ENCODE measurements around the gene TOMM70. TPM values are rescaled to one million over a fixed set of nuclear protein-coding genes. Genes with fewer than 3 reads are reported as not detected.

Gene TOMM70
- total and polyA plus RNA-seq, 7 donors: 51.1 to 97.2 (median 76.7) TPM

- no peak for ATAC-seq
- TF ChIP-seq CTCF (IDR thresholded peaks at IDR 0.05): no peak
- intact Hi-C loops (cut with DNase I): no loop called here
- H3K4me3 ChIP-seq: no peak overlapping the region
- WGBS, 3 donors: 93 to 98% (median 93%) methylated on average over 3 of the region's 3 CpGs
- H3K27ac ChIP-seq: no peak overlapping the region
- H3K36me3 ChIP-seq (ENCODE audit: insufficient read depth in 1 of 2, low read depth in 1 of 2): no peaks in the 10 kb centered on the region
- no peak for DNase-seq
- H3K9me3 ChIP-seq: peaks cover 4% of the 10 kb centered on the region
- no peaks in the 10 kb centered on the region for H3K27me3 ChIP-seq (ENCODE audit: insufficient read depth in 3 of 3, low read length in 2 of 3)
- peaks cover 3% of the 10 kb centered on the region for H3K4me1 ChIP-seq
These were observed 40.0 kb upstream of the TOMM70 start for GRCh38 chr3:100440895-100441294.

DNA sequence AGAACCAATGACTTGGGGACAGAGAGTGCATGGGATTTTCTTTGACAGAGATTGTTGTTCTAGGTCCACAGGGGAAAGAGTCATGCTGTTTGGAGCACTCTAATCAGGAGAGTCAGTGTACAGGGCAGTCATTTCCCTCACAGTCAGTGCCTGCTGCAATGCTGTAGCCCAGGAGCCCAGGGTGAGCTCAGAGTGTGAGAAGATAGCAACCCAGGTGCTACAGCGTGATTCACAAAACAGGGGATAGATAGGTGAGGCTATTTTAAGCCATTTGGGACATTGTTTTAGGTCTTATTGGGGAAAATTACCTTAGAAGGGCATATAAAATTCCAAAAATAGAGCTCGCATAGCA is 37.7 kb upstream of the TOMM70 start:
- no peak for ATAC-seq

DNA sequence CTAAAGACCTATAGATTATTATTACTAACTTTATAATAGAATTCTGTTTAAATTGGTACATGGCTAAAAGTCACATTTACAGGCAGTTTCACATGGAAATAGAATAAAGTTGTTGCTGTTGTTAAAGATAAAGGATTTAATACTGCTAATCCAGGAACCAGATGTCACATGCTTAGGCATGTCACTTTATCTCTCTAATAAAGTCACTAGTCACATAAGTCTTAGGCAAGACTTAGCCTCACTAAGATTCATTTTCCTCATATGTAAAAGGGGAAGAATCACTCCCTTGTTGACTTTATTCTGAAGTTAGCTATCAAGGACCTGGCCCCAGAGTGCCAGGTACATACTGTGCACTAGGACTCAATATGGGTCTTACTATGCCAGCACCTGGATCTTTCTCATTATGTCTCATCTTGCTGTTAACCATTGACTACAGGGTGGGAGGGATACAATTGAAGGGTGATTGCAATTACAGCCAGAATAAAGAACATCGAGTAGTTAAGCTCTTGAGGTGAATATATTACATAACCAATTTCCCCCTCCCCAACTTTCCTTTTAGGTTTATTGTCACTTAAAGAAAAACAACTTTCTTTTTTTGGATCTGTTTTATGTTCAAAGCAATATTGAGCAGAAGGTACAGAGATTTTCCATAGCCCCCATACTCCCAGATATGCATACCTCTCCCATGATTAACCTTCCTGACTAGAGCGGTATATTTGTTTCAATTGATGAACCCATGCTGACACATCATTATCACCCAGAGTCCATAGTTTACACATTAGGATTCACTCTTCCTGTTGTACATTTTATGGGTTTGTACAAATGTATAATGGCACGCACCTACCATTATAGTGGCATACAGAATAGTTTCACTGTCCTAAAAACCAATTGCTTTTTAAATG is 37.1 kb upstream of the TOMM70 start:
- no peaks in the 10 kb centered on the region for H3K27me3 ChIP-seq (ENCODE audit: insufficient read depth in 3 of 3, low read length in 2 of 3)
- no peak for TF ChIP-seq CTCF (IDR thresholded peaks at IDR 0.05)
- H3K27ac ChIP-seq: no peak overlapping the region
- H3K9me3 ChIP-seq: peaks cover 4% of the 10 kb centered on the region
- no peak overlapping the region for H3K4me3 ChIP-seq
- WGBS, 3 donors: 93 to 97% (median 95%) methylated on average over 3 of the region's 3 CpGs
- H3K36me3 ChIP-seq (ENCODE audit: insufficient read depth in 1 of 2, low read depth in 1 of 2): no peaks in the 10 kb centered on the region
- DNase-seq: no peak
- intact Hi-C loops (cut with DNase I): no loop called here
- H3K4me1 ChIP-seq: peaks cover 3% of the 10 kb centered on the region
- peak in 1 of 4 donors; percentile 53 for ATAC-seq

More for the DNA sequence above, 37.7 kb upstream of the TOMM70 start:
- H3K36me3 ChIP-seq (ENCODE audit: insufficient read depth in 1 of 2, low read depth in 1 of 2): no peaks in the 10 kb centered on the region
- H3K9me3 ChIP-seq: peaks cover 4% of the 10 kb centered on the region
- peaks cover 3% of the 10 kb centered on the region for H3K4me1 ChIP-seq
- H3K27ac ChIP-seq: no peak overlapping the region
- DNase-seq: no peak
- H3K4me3 ChIP-seq: no peak overlapping the region
- no peak for TF ChIP-seq CTCF (IDR thresholded peaks at IDR 0.05)
- intact Hi-C loops (cut with DNase I): no loop called here
- WGBS, 3 donors: 99 to 100% (median 100%) methylated on average over 2 of the region's 2 CpGs
- H3K27me3 ChIP-seq (ENCODE audit: insufficient read depth in 3 of 3, low read length in 2 of 3): no peaks in the 10 kb centered on the region

GRCh38 chr3:100436951-100437350 is 36.1 kb upstream of the TOMM70 start:
- peak in 1 of 4 donors; percentile 43 for ATAC-seq
- no peak overlapping the region for H3K4me3 ChIP-seq
- WGBS, 3 donors: 84 to 90% (median 87%) methylated on average over 2 of the region's 2 CpGs

More at GRCh38 chr3:100436951-100437350, 36.1 kb upstream of the TOMM70 start:
- Histone ChIP-seq H3K27ac (no peak overlapping the region), H3K4me1 (peaks cover 3% of the 10 kb centered on the region), H3K36me3 (ENCODE audit: insufficient read depth in 1 of 2, low read depth in 1 of 2) (no peaks in the 10 kb centered on the region), H3K27me3 (ENCODE audit: insufficient read depth in 3 of 3, low read length in 2 of 3) (no peaks in the 10 kb centered on the region), H3K9me3 (peaks cover 4% of the 10 kb centered on the region)
- no peak for TF ChIP-seq CTCF (IDR thresholded peaks at IDR 0.05)
- no peak for DNase-seq
- intact Hi-C loops (cut with DNase I): no loop called here
